Fibroblast of lung (primary cell): ENCODE results near the gene MBNL1.

ENCODE experiments used
- EZH2 ChIP-seq: IDR thresholded peaks from 2 replicates; pipeline ENCODE4 v1.5.1; 2012; ENCODE audit warnings: low read length, control low read depth, mild to moderate bottlenecking; ENCODE audit errors: missing control alignments
- TF ChIP-seq, protein P1 (sequence below), 2 donors: IDR thresholded peaks in 1 of 2; conservative IDR thresholded peaks in 1 of 2; 1 replicate in 1 of 2; 2 replicates in 1 of 2; pipeline ENCODE4 v1.5.1; 2011 to 2012; ENCODE audit warnings: low read length in 2 of 2, control low read depth in 1 of 2, inconsistent platforms in 1 of 2, low read depth in 1 of 2, mild to moderate bottlenecking in 1 of 2

DNA sequence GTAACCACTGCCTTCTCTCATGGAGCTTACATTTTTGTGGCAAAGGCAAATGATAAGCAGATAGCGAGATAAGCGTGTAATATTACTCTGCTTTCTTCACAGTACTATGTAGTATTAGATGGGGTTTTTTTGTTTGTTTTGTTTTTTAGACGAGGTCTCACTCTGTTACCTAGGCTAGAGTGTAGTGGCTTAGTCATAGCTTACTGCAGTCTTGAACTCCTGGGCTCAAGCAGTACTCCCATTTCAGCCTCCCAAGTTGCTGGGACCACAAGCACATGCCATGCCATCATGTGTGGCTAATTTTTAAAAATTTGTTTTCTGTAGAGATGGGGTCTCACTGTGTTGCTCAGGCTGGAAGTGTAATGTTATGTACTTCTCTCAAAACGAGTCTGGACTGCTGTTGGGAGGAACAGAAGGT is 22.9 kb downstream of the MBNL1 start:
- TF ChIP-seq, protein P1, sequence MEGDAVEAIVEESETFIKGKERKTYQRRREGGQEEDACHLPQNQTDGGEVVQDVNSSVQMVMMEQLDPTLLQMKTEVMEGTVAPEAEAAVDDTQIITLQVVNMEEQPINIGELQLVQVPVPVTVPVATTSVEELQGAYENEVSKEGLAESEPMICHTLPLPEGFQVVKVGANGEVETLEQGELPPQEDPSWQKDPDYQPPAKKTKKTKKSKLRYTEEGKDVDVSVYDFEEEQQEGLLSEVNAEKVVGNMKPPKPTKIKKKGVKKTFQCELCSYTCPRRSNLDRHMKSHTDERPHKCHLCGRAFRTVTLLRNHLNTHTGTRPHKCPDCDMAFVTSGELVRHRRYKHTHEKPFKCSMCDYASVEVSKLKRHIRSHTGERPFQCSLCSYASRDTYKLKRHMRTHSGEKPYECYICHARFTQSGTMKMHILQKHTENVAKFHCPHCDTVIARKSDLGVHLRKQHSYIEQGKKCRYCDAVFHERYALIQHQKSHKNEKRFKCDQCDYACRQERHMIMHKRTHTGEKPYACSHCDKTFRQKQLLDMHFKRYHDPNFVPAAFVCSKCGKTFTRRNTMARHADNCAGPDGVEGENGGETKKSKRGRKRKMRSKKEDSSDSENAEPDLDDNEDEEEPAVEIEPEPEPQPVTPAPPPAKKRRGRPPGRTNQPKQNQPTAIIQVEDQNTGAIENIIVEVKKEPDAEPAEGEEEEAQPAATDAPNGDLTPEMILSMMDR (conservative IDR thresholded peaks at IDR 0.05 in 1 of 2, IDR thresholded peaks at IDR 0.05 in 1 of 2; ENCODE audit: low read depth in 1 of 2, low read length in 2 of 2), result no peak
- no peak for TF ChIP-seq EZH2
